DMS53 treated with DMSO at 0.1 percent for 48 hours (cell line): Measurements from ENCODE around the gene SLC25A39.
"Not testable (repeated sequence)": the region's sequence is repeated elsewhere in the genome, so short reads cannot be mapped to it uniquely, and the experiment has no call there.

Source experiments
- DNase-seq: peaks from one replicate; lab custom pipeline; 2025; ENCODE audit not compliant: unreplicated experiment; lab: John Stamatoyannopoulos, UW

The SLC25A39 gene

GRCh38 chr17:44354582-44355561, 30.2 kb upstream of the SLC25A39 start:
- no peak for DNase-seq

GRCh38 chr17:44353672-44354331, 29.2 kb upstream of the SLC25A39 start:
- DNase-seq, result no peak

GRCh38 chr17:44352828-44353671, 28.4 kb upstream of the SLC25A39 start:
- DNase-seq, result no peak

DNA sequence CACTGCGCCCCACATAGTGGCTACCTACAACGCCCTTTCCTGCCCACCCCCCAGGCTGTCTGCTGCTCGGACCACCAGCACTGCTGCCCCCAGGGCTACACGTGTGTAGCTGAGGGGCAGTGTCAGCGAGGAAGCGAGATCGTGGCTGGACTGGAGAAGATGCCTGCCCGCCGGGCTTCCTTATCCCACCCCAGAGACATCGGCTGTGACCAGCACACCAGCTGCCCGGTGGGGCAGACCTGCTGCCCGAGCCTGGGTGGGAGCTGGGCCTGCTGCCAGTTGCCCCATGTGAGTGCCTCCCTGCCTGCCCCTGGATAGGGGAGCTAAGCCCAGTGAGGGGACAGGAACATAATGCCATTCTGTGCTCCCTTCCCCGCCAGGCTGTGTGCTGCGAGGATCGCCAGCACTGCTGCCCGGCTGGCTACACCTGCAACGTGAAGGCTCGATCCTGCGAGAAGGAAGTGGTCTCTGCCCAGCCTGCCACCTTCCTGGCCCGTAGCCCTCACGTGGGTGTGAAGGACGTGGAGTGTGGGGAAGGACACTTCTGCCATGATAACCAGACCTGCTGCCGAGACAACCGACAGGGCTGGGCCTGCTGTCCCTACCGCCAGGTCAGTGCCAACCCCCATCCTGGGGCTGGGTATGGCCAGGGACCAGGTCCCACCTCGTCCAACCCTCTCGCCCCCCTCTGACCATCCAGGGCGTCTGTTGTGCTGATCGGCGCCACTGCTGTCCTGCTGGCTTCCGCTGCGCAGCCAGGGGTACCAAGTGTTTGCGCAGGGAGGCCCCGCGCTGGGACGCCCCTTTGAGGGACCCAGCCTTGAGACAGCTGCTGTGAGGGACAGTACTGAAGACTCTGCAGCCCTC, 27.6 kb upstream of the SLC25A39 start:
- no peak for DNase-seq

- no peak for DNase-seq
Measured at GRCh38 chr17:44351464-44351863, 26.8 kb upstream of the SLC25A39 start.

DNA sequence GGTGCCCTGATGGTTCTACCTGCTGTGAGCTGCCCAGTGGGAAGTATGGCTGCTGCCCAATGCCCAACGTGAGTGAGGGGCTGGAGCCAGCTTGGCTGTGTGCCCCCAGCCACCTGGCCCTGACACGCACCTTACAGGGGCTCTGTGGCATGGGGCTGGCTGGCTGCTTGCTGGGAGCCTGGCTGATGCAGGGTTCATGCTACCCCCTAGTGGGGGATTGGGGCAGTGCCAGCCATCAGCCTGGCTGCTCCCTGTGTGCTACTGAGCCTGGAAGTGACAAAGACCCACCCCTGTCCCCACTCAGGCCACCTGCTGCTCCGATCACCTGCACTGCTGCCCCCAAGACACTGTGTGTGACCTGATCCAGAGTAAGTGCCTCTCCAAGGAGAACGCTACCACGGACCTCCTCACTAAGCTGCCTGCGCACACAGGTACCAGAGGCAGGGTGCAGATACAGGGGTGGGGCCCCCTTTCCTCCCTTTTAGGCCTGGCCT, 26.2 kb upstream of the SLC25A39 start:
- peak; percentile 43 for DNase-seq

GRCh38 chr17:44349553-44350070, 25.0 kb upstream of the SLC25A39 start:
- DNase-seq, result no peak

GRCh38 chr17:44348988-44349364, 24.4 kb upstream of the SLC25A39 start:
- no peak for DNase-seq

DNA sequence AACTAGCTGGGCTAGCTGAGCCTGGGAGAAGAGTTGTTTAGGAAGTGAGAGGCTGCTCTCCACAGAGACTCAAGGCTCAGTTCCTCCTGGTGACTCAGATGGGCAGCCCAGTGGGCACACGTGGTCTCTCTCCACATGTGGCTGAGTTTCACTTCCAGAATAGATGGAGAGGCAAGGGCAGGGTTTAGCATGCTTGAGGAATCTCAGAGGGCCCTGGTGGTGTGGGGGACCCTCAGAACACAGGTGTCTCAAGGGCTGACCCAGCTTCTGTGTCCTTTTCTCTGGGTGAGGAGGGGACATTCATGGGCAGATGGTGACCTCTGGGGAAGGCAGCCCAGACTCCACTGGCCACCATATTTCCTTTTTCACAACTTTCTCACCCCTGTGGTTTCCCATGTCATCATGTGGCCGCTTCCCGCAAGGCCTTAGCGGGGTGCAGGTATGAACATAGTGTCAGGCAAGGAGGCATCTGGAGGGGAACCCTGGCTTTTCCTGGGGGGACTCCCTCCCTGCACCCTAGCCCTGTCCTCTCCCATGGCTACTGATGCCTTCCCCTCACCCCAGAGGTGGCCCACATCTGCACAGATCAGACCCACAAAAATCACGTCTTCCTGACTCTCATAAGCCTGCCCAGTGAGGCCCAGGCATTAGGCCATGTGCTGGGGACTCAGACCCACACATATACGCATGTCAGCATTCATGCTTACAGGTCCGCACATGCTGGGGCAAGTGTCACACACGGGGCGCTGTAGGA, 23.8 kb upstream of the SLC25A39 start:
- DNase-seq, result no peak

GRCh38 chr17:44347206-44348055, 22.8 kb upstream of the SLC25A39 start:
- DNase-seq, result not testable (repeated sequence)

DNA sequence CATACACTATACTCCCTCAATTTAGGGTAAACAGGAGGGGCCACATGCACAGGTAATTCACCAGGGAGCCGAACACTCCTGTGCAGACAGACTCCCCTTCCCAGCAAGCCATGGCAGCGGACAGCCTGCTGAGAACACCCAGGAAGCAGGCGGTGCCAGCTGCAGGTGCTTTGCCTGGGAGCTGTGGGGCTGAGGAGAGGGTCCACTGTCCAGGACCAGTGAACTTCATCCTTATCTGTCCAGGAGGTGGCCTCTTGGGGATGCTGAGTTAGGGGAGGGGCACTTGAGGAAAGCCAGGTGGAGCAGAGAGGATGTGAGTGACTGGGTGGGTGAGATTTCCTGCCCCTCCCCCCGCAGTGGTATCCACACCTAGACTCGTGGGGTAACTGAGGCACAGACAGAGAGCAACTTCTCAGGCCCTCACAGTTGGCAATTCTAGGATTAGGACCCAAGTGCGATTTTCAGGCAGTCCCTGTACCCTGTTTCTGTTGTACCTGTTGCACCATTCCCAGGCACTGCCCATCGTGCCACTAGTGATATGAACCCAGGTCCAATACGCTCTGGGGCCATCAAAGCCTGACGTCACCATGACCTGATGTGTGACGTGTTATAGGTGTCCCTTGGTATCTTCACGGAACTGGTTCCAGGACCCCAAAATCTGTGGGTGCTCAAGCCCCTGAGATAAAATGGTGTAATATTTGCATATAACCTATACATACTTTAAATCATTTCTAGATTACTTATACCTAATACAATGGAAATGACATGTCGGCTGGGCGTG, 21.6 kb upstream of the SLC25A39 start:
- DNase-seq, result no peak

- DNase-seq, result peak; percentile 40
Measured at GRCh38 chr17:44345454-44346026, 20.9 kb upstream of the SLC25A39 start.

- DNase-seq, result peak; percentile 100
Measured at GRCh38 chr17:44344939-44345453, 20.4 kb upstream of the SLC25A39 start, which contains the start of gene GRN. Gene GRN, plus strand, starts transcription at chr17:44345302. Its CDS starts 3,863 bp downstream, at chr17:44349165.

DNA sequence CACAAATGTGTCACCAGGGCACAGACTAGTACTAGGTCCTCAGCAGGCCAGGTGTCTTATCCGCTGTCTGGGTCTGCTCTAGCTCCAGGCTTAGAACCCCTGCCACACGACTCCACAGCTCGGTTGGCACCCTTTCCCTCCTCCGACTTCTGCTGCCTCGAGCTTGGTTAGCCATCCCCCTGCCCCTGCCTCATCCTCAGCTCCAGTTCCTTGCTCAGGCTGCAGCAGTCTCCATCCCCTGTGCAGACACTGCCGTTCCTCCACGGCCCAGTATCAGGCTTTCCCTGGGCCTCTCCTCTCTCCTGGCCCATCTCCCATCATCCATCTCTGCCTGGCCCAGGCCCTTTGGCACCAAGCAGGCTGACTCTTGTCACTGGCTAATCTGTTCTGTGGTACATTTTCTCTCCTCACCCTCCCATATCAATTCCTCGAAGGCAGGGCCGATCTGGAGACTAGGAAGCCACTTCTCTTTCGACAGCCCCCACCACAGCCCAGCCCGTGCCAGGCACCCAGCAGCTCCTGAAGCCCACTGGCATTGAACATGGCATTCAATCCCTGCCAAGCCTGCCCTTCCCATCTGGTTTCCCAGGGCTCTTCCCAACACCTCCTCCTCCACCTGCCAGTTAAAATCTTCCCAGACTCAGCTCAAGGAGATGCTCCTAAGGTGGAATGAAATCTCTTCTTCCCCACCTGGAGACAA, 19.0 kb upstream of the SLC25A39 start:
- DNase-seq, result no peak

GRCh38 chr17:44340553-44340952, 15.9 kb upstream of the SLC25A39 start:
- DNase-seq, result not testable (repeated sequence)

DNA sequence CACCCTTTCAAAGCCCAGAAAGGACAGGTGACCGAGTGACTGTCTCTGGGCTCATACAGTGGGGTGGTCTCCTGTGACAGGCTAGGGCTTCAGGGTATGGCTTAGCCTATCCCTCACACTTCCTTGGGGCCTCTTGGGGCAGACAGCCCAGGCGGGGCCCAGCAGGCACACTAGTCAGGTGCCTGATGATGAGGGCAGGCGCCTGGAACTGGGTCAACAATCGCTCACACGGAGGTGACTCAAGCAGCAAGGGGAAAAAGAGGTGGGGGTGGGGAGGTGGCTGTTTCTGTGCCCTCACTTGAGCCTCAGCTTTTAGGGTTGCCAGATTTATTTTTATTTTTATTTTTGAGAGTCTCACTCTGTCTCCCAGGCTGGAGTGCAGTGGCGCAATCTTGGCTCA, 14.1 kb upstream of the SLC25A39 start:
- DNase-seq, result no peak
